Esophagus muscularis mucosa (tissue), 4 donors: ENCODE data around the gene NDUFAF8.
A peak's percentile ranks its signal among the peaks of the same experiment; 100 is the strongest.

Experiments used
- EP300 ChIP-seq: sonication (generic); formaldehyde crosslinking; IDR thresholded peaks from one replicate; pipeline ENCODE4 v1.6.1; 2017; ENCODE audit warnings: antibody characterized with exemption
- POLR2AphosphoS5 ChIP-seq, 2 donors: sonication (generic); formaldehyde crosslinking; IDR thresholded peaks; one replicate each; pipeline ENCODE4 v1.6.1; 2017; ENCODE audit warnings: antibody characterized with exemption in 2 of 2
- TF ChIP-seq, protein P1 (sequence below), 3 experiments: fragments of 200-600 bp in 2 of 3; fragments of 450-650 bp in 1 of 3; sonication (generic) in 2 of 3; IDR thresholded peaks; one replicate each; pipeline ENCODE4 v1.5.1; 2017 to 2019; ENCODE audit warnings: antibody characterized with exemption in 3 of 3, mild to moderate bottlenecking in 2 of 3, moderate library complexity in 1 of 3

DNA sequence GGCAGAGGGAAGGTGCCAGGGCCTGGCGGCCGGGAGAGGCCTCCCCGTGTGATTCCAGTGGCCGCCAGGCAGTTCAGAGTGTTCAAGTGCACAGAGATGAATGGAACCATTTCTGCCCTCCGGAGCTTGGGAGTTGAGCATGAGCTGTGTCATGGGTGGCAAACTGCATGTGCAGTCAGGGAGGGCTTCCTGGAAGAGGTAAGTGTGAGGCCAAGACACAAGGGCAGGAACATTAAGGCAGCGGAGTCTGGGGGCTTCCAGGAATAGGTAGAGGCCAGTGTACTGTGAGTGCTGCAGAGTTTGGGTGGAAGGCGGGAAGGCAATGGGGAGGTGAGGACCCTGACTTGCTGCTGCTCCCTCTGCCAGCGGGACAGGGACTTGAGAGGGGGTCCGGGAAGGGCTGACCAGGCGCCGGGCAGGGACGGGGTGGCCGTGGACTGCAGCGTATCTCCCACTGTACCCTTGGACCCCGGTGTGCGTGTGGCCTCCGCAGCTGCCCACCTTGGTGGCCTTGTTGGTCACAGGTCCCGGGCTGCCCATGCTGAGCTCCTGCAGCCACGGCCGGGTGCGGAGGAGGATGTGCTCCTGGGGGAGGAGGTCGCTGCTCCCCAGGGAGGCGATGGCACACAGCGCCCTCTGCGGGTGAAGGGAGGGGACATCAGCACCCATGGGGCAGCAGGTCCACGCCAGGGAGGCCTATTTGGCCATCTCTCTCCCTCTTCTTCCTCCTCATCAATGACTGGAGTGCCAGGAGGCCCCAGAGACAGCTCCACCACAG is 8.9 kb upstream of the NDUFAF8 start:
- TF ChIP-seq EP300 = no peak
- TF ChIP-seq, protein P1, sequence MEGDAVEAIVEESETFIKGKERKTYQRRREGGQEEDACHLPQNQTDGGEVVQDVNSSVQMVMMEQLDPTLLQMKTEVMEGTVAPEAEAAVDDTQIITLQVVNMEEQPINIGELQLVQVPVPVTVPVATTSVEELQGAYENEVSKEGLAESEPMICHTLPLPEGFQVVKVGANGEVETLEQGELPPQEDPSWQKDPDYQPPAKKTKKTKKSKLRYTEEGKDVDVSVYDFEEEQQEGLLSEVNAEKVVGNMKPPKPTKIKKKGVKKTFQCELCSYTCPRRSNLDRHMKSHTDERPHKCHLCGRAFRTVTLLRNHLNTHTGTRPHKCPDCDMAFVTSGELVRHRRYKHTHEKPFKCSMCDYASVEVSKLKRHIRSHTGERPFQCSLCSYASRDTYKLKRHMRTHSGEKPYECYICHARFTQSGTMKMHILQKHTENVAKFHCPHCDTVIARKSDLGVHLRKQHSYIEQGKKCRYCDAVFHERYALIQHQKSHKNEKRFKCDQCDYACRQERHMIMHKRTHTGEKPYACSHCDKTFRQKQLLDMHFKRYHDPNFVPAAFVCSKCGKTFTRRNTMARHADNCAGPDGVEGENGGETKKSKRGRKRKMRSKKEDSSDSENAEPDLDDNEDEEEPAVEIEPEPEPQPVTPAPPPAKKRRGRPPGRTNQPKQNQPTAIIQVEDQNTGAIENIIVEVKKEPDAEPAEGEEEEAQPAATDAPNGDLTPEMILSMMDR (IDR thresholded peaks at IDR 0.05) = peak in 1 of 3 experiments; percentile 23
- no peak for TF ChIP-seq POLR2AphosphoS5 (IDR thresholded peaks at IDR 0.05)
